GM12864 (cell line): Measurements from ENCODE around the gene EML2.

Source experiments
- DNase-seq: peaks from one replicate; pipeline ENCODE4 v3.0.0-alpha.2; 2011; ENCODE audit warnings: low read depth
- H3K4me3 ChIP-seq: 2 replicates; pipeline ENCODE4 v1.5.1; 2011; ENCODE audit warnings: mild to moderate bottlenecking, low read depth, low read length, control low read depth
- TF ChIP-seq, protein P1 (sequence below): IDR thresholded peaks from 2 replicates; pipeline ENCODE4 v1.5.1; 2011; ENCODE audit warnings: low read depth, mild to moderate bottlenecking, moderate library complexity, low read length, control low read depth, inconsistent platforms; ENCODE audit errors: missing control alignments

Gene EML2

DNA sequence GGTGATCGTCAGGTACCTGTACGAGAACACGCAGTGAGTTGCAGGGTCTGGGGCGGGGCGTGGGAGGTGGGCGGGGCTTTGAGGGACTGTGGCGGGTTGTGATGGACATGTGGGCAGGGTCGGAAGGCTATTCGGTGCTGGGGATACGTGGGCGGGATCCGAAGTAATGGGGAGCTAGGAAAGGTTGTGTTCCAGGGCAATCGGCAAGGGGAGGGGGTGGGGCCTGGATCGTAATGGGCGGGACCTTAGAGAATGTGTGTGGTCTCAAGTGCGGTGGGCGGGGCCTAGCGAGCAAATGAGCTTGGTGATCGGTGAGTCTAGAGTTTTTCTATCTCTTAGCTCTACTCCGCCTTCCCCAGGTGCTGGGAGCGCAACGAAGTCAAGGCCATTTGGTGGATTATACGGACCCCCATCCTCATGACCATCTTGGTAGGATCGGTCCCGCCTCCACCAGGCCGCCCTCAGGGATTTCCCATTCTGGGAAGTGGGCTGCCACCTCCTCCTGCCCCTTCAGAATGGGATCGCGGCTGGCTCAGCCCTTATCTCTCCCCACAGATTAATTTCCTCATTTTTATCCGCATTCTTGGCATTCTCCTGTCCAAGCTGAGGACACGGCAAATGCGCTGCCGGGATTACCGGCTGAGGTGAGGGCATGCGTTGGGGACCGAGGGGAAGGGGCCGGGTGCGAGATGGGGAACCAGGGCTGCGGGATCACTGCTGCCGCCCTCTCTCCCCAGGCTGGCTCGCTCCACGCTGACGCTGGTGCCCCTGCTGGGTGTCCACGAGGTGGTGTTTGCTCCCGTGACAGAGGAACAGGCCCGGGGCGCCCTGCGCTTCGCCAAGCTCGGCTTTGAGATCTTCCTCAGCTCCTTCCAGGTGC, 38.4 kb upstream of the EML2 start:
- peak overlapping the region; percentile 49 for H3K4me3 ChIP-seq
- DNase-seq, result peak; percentile 93
- TF ChIP-seq, protein P1, sequence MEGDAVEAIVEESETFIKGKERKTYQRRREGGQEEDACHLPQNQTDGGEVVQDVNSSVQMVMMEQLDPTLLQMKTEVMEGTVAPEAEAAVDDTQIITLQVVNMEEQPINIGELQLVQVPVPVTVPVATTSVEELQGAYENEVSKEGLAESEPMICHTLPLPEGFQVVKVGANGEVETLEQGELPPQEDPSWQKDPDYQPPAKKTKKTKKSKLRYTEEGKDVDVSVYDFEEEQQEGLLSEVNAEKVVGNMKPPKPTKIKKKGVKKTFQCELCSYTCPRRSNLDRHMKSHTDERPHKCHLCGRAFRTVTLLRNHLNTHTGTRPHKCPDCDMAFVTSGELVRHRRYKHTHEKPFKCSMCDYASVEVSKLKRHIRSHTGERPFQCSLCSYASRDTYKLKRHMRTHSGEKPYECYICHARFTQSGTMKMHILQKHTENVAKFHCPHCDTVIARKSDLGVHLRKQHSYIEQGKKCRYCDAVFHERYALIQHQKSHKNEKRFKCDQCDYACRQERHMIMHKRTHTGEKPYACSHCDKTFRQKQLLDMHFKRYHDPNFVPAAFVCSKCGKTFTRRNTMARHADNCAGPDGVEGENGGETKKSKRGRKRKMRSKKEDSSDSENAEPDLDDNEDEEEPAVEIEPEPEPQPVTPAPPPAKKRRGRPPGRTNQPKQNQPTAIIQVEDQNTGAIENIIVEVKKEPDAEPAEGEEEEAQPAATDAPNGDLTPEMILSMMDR, result peak; percentile 6

DNA sequence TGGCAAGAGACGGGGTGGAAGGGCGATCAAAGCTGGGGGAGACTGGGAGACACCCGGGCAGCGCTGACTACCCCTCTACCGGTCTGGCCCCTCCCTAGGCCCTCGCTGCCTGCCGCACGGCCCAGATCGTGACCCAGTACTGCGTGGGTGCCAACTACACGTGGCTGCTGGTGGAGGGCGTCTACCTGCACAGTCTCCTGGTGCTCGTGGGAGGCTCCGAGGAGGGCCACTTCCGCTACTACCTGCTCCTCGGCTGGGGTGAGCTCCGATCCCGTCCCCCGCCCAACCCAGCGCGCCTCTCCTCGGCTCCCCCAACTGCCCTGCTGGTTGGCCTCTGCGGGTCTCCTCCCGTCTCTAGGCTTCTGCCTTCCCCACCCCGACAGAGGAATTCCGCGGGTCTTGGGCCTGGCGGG, 37.7 kb upstream of the EML2 start:
- TF ChIP-seq, protein P1, result no peak
- peak overlapping the region; percentile 49 for H3K4me3 ChIP-seq
- DNase-seq, result no peak

DNA sequence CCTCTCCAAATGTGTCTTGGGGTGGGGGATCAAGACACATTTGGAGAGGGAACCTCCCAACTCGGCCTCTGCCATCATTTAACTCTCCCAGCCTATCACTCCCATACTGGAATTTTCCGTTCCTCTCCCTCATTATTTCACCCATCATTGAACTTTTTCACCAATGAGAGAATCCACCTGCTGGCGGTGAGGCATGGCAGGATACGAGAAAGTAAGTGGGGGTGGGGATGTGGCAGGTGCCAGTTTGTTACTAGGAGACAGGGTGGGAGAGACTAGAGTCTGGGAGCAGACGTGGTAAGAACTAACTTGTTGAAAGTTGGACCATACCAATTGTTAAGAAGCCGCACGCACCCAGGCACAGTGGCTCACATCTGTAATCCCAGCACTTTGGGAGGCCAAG, 35.7 kb upstream of the EML2 start:
- TF ChIP-seq, protein P1, result no peak
- H3K4me3 ChIP-seq, result no peak overlapping the region
- no peak for DNase-seq

DNA sequence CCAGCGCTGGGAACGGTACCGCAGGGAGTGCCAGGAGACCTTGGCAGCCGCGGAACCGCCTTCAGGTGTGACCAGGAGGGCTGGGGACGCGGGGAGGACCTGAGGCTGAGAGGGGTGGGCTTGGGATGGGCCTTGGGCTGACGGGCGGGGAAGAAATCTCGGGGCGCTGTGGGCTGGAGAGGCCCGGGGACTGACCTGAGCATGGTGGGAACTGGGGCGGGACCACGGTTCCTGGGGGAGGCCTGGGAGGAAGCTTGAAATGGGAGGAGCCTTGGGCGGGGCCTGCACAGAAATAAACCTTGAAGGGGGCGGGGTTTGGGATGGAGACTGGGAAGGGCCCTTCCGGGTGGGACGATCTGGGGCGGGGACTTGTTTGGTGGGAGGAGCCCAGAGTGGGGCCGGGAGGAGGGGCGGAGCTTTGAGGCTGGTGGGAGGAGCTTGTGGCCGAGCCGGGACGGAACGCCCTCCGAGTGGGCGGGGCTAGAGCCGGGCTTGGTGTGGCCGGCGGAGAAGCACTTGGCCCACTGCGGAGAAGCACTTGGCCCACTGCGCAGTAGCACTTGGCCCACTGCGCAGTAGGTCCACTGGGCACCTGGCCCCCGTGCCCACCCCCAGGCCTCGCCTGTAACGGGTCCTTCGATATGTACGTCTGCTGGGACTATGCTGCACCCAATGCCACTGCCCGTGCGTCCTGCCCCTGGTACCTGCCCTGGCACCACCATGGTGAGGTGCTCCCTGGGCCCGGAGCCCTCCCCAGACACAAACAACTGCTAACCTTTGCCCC, 31.7 kb upstream of the EML2 start:
- peak overlapping the region; percentile 43 for H3K4me3 ChIP-seq
- DNase-seq, result no peak
- TF ChIP-seq, protein P1, result no peak

DNA sequence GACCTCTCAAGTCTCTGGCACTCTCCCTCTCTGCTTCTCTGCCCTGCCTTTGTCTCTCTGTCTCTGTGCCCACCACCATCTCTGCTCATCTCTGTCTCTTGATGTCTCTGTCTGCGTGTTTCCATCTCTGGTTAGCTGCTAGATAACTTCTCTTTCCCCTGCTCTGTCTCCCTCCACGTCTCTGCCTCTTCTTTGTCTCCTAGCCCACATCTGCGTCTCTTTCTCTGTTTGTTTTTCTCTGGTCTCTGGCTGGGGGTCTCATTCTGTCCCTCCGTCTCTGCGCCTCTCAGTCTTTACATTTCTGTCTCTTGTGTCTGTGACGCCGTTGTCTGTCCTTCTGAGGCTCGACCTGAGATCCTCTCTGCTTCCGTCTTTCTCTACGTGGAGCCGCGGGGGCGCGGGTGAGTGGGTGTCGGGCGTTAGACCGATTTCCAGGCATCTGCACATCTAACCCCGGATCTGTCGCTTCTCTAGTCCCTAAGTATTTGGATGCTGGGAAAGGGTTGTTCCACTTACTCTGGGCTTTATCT, 29.2 kb upstream of the EML2 start:
- TF ChIP-seq, protein P1, result no peak
- peak overlapping the region; percentile 68 for H3K4me3 ChIP-seq
- DNase-seq, result no peak

DNA sequence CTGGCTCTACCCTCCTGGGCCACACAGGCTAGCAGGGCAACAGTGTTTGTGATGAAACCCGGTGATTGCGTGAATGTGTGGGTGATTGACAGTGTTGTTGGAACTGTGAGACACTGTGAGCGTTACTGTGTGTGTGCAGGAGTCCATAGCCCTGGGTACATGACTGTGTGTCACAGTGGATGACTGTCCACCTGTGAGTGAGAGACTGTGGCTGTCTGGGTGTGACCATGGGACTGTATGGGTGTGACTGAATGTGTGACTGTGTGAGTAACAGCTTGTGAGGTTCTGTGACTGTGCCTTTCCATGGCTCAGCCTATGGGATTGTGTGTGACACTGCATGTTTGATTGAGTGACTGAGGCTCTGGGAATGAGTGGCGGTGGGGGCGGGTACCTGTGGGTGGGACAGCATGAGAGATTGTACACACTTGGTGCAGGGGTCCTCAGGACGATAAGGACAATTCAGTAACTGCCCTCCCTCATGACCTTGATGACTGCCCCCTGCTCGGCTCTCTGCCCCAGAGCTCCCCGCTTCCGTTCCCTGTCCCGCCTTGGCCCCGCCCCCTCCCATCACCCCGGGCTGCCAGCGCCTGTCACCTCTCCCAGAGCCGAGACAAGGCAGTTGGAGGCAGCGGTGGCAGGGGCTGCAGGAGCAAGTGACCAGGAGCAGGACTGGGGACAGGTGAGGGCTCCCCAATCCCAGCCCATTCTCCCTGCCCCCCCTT, 28.6 kb upstream of the EML2 start, which contains the start of gene GIPR:
Gene GIPR, plus strand, starts transcription at position 602 of the 722 bp plus-strand sequence. CDS start 1,300 bp downstream, outside the sequence.
- H3K4me3 ChIP-seq, result peak within 1 kb of the TSS; percentile 68
- TF ChIP-seq, protein P1, result no peak
- no peak for DNase-seq
